T-cell (primary cell): Measurements from ENCODE around the gene PRKAR2B. TPM values are rescaled to one million over a fixed set of nuclear protein-coding genes. Genes with fewer than 3 reads are reported as not detected.
"Not testable (repeated sequence)": the region's sequence is repeated elsewhere in the genome, so short reads cannot be mapped to it uniquely, and the experiment has no call there.

Source experiments
- ATAC-seq, 4 experiments: fragments of 200-7000 bp in 3 of 4; fragments of 150-1000 bp in 1 of 4; cut with Tn5 transposase; replicated peaks in 1 of 4; 1 replicate in 3 of 4; 2 replicates in 1 of 4; pipeline ENCODE4 v1.10.0; 2021; ENCODE audit warnings: moderate library complexity in 3 of 4, mild to moderate bottlenecking in 2 of 4, moderate number of reproducible peaks in 1 of 4
- CTCF ChIA-PET, 2 donors: fragments of 300-600 bp; sonication (Branson Sonifier 250); formaldehyde crosslinking; loops; one replicate each; lab custom pipeline; 2022; ENCODE audit warnings: antibody characterized with exemption in 2 of 2; lab: Charles Lee
- POLR2A ChIA-PET, 2 donors: fragments of 300-600 bp; sonication (Branson Sonifier 250); formaldehyde crosslinking; loops; one replicate each; lab custom pipeline; 2022; ENCODE audit warnings: antibody characterized with exemption in 2 of 2; lab: Charles Lee
- DNase-seq, 35 experiments: peaks; one replicate each; pipeline versions ENCODE4 v3.0.0 to v3.0.0-alpha.2; 2013 to 2023
- H3K27ac ChIP-seq: one replicate; pipeline ENCODE4 v1.5.1; 2013; ENCODE audit warnings: low read length
- H3K27me3 ChIP-seq, 2 experiments: replicated peaks in 1 of 2; 1 replicate in 1 of 2; 2 replicates in 1 of 2; pipeline versions ENCODE4 v1.6.1 to v1.7.0; 2013; ENCODE audit warnings: low read length in 1 of 2, mixed read lengths in 1 of 2; ENCODE audit not compliant: control insufficient read depth in 2 of 2, insufficient read depth in 2 of 2; ENCODE audit errors: extremely low read depth in 1 of 2
- H3K36me3 ChIP-seq, 2 donors: 1 replicate in 1 of 2; 2 replicates in 1 of 2; pipeline versions ENCODE4 v1.6.1 to v1.7.0; 2013; ENCODE audit warnings: low read length in 1 of 2; ENCODE audit not compliant: control insufficient read depth in 2 of 2, insufficient read depth in 1 of 2; ENCODE audit errors: extremely low read depth in 1 of 2
- H3K4me1 ChIP-seq, 2 experiments: 1 replicate in 1 of 2; 2 replicates in 1 of 2; pipeline versions ENCODE4 v1.6.1 to v1.7.0; 2013; ENCODE audit warnings: low read length in 2 of 2, mixed read lengths in 1 of 2; ENCODE audit not compliant: insufficient read depth in 2 of 2, control insufficient read depth in 1 of 2; ENCODE audit errors: extremely low read depth in 1 of 2
- H3K4me3 ChIP-seq, 2 donors: 1 replicate in 1 of 2; 2 replicates in 1 of 2; pipeline versions ENCODE4 v1.5.1 to v1.7.0; 2013; ENCODE audit warnings: mild to moderate bottlenecking in 2 of 2, low read length in 1 of 2, moderate library complexity in 1 of 2; ENCODE audit not compliant: control insufficient read depth in 1 of 2; ENCODE audit errors: extremely low read depth in 1 of 2
- H3K9me3 ChIP-seq: 2 replicates; pipeline ENCODE4 v1.7.0; 2013
- H3K27ac Mint-ChIP-seq, 2 donors: one replicate each; pipeline ENCODE4 v1.8.0; 2020 to 2021; ENCODE audit warnings: mild to moderate bottlenecking in 2 of 2, mixed read lengths in 2 of 2
- H3K27me3 Mint-ChIP-seq, 2 donors: one replicate each; pipeline ENCODE4 v1.8.0; 2021 to 2022; ENCODE audit warnings: mixed read lengths in 2 of 2
- H3K36me3 Mint-ChIP-seq: one replicate; pipeline ENCODE4 v1.8.0; 2021; ENCODE audit warnings: mixed read lengths
- H3K4me1 Mint-ChIP-seq, 3 donors: one replicate each; pipeline ENCODE4 v1.8.0; 2020 to 2022; ENCODE audit warnings: mixed read lengths in 3 of 3, mild to moderate bottlenecking in 1 of 3
- H3K4me3 Mint-ChIP-seq, 3 donors: one replicate each; pipeline ENCODE4 v1.8.0; 2020 to 2022; ENCODE audit warnings: mild to moderate bottlenecking in 3 of 3, mixed read lengths in 3 of 3, moderate library complexity in 3 of 3
- H3K9me3 Mint-ChIP-seq, 3 donors: one replicate each; pipeline ENCODE4 v1.8.0; 2020 to 2022; ENCODE audit warnings: mixed read lengths in 3 of 3
- WGBS: methylation state at CpG from one replicate; pipeline ENCODE4 v1.1.5; 2013; ENCODE audit warnings: missing lambda C conversion rate; ENCODE audit not compliant: insufficient coverage; 5-methylcytosine and 5-hydroxymethylcytosine counted together
- total RNA-seq, 35 experiments: library from RNA in 6 of 35; stranded (reverse) in 6 of 35; fragments of 120-200 nt in 1 of 35; gene quantifications; one replicate each; pipeline versions ENCODE4 v1.2.1 to v1.2.4 and lab custom pipeline; 2013 to 2026

Gene PRKAR2B
- total RNA-seq, 5 donors from 2014 or later (not counting 1 experiment from before 2014, with no cell fraction given): 0.58 to 2.2 (median 1.0) TPM

DNA sequence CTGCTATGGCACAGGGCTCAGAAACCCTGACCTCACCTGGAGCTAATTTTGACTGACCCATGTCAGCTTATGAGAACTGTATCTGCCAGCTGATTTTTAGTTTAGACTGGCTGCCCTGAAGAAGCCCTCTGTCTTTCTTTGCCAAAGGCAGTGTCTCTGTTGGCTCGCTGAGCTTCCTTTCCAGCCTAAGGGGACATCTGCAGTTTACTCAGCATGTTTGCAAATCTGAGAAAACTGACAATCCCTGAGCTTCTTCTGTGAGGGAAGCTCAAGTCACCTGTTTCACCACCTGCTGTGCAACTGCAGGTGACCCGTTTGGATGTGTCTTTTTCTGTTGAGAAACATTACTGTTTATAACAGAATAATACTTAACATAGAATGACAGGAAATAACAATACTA, 46.0 kb downstream of the PRKAR2B start:
- Mint-ChIP-seq H3K4me1 (peaks cover 4 to 7% (median 5%) of the 10 kb centered on the region in 3 donors), H3K9me3 (peaks cover 0 to 5% (median 0%) of the 10 kb centered on the region in 3 donors), H3K27me3 (no peaks in the 10 kb centered on the region), H3K36me3 (no peaks in the 10 kb centered on the region), H3K4me3 (no peak overlapping the region), H3K27ac (no peak overlapping the region)
- DNase-seq: no peak
- peaks cover 0 to 3% of the 10 kb centered on the region in 2 experiments for H3K27me3 ChIP-seq
- H3K4me3 ChIP-seq: no peak overlapping the region
- WGBS: 25% methylated on average over 1 of the region's 2 CpGs
- no peaks in the 10 kb centered on the region for H3K36me3 ChIP-seq
- CTCF ChIA-PET: interaction anchor here in 1 of 2 donors (0.9 kb wide), 1 partner anchor 10 kb away, joined by 3 read pairs; no protein-coding TSS in a partner anchor
- ATAC-seq: no peak
- H3K9me3 ChIP-seq: no peaks in the 10 kb centered on the region
- POLR2A ChIA-PET: no interaction called here
- H3K4me1 ChIP-seq: no peaks in the 10 kb centered on the region
- no peak overlapping the region for H3K27ac ChIP-seq

DNA sequence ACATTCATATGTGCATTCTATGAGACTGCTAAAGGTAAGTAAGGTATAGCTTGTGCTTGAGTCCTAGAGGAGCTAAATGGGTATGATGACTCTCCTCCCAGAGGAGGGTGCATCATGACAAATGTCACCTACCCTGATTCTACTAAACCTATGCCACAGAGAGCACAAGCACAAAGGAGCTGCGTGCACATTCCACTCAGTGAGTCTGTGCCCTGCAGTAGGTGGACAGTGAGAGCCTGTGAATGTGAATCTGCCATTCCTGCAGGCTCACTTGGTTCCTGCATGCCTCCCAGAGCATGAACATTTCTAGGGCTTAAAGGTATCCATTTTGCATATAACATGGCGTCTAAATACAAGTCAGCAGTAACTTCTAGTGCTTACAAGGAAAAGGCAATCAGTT, 46.8 kb downstream of the PRKAR2B start:
- DNase-seq: no peak
- Histone ChIP-seq H3K4me3 (no peak overlapping the region), H3K27ac (no peak overlapping the region), H3K27me3 (peaks cover 0 to 3% of the 10 kb centered on the region in 2 experiments), H3K4me1 (no peaks in the 10 kb centered on the region), H3K36me3 (no peaks in the 10 kb centered on the region), H3K9me3 (no peaks in the 10 kb centered on the region)
- ChIA-PET POLR2A (no interaction called here), CTCF (no interaction called here)
- Mint-ChIP-seq H3K9me3 (peaks cover 0 to 5% (median 0%) of the 10 kb centered on the region in 3 donors), H3K4me1 (peaks cover 4 to 7% (median 5%) of the 10 kb centered on the region in 3 donors), H3K36me3 (no peaks in the 10 kb centered on the region), H3K4me3 (no peak overlapping the region), H3K27me3 (peaks cover 0 to 4% of the 10 kb centered on the region in 2 donors), H3K27ac (no peak overlapping the region)
- 65% methylated on average over 2 of the region's 2 CpGs for WGBS
- no peak for ATAC-seq

DNA sequence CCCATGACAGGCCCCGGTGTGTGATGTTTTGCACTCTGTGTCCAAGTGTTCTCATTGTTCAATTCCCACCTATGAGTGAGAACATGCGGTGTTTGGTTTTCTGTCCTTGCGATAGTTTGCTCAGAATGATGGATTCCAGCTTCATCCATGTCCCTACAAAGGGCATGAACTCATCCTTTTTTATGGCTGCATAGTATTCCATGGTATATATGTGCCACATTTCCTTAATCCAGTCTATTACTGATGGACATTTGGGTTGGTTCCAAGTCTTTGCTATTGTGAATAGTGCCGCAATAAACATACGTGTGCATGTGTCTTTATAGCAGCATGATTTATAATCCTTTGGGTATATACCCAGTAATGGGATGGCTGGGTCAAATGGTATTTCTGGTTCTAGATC, 49.2 kb downstream of the PRKAR2B start:
- H3K4me1 Mint-ChIP-seq, CTCF ChIA-PET, H3K27ac ChIP-seq, POLR2A ChIA-PET, H3K36me3 ChIP-seq, H3K4me3 Mint-ChIP-seq, H3K4me1 ChIP-seq, H3K9me3 ChIP-seq, H3K27ac Mint-ChIP-seq, H3K36me3 Mint-ChIP-seq, H3K9me3 Mint-ChIP-seq, ATAC-seq, H3K4me3 ChIP-seq, DNase-seq, H3K27me3 ChIP-seq: not testable (repeated sequence)
- no CpG with 5 or more reads among the region's 5 CpGs for WGBS
- peaks cover 10 to 14% of the 10 kb centered on the region in 2 donors for H3K27me3 Mint-ChIP-seq

DNA sequence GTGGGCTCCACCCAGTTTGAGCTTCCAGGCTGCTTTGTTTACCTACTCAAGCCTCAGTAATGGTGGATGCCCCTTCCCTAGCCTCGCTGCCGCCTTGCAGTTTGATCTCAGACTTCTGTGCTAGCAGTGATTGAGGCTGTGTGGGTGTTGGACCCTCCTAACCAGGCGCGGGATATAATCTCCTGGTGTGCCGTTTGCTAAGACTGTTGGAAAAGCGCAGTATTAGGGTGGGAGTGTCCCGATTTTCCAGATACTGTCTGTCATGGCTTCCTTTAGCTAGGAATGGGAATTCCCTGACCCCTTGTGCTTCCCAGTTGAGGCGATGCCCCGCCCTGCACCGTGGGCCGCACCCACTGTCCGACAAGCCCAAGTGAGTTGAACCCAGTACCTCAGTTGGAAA, 54.6 kb downstream of the PRKAR2B start:
- CTCF ChIA-PET, DNase-seq, ATAC-seq, H3K4me1 ChIP-seq, H3K4me3 ChIP-seq, H3K4me3 Mint-ChIP-seq, H3K9me3 ChIP-seq, H3K36me3 ChIP-seq, H3K27me3 ChIP-seq, H3K27ac ChIP-seq, POLR2A ChIA-PET, H3K4me1 Mint-ChIP-seq, H3K27ac Mint-ChIP-seq, H3K36me3 Mint-ChIP-seq: not testable (repeated sequence)
- peaks cover 10 to 27% of the 10 kb centered on the region in 2 donors for H3K27me3 Mint-ChIP-seq
- 100% methylated on average over 7 of the region's 12 CpGs for WGBS
- H3K9me3 Mint-ChIP-seq: peaks cover 0 to 11% (median 5%) of the 10 kb centered on the region in 3 donors

DNA sequence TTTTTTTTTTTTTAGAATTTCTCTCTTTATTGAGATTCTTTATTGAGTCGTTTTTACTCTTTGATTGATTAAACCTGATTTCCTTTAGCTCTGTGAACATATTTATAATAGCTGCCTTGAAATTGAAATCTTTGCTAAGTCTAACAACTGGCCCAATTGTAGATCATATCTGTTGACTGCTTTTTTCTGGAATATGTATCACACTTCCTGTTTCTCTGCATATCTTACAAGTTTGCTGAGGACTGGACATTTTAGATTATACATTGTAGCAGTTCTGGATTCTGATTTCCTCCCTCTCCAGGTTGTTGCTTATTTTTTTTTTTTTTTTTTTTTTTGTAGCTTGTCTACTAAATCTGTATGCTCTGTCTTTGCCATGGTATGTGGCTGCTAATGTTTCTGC, 56.3 kb downstream of the PRKAR2B start:
- Mint-ChIP-seq H3K36me3 (no peaks in the 10 kb centered on the region), H3K27me3 (peaks cover 10 to 27% of the 10 kb centered on the region in 2 donors), H3K27ac (no peak overlapping the region), H3K4me3 (no peak overlapping the region), H3K9me3 (peaks cover 0 to 6% (median 5%) of the 10 kb centered on the region in 3 donors), H3K4me1 (peaks cover 3 to 6% (median 4%) of the 10 kb centered on the region in 3 donors)
- Histone ChIP-seq H3K9me3 (no peaks in the 10 kb centered on the region), H3K4me3 (no peak overlapping the region), H3K36me3 (no peaks in the 10 kb centered on the region), H3K4me1 (peaks cover 2% of the 10 kb centered on the region in 2 experiments), H3K27ac (no peak overlapping the region), H3K27me3 (peaks cover 0 to 3% of the 10 kb centered on the region in 2 experiments)
- CTCF ChIA-PET: interaction anchor here (0.6 to 0.7 kb wide), 4 partner anchors 103 to 307 kb away, joined by 4 to 7 read pairs (median 5); no protein-coding TSS in a partner anchor
- whole genome bisulfite sequencing: no CpG with 5 or more reads among the region's 1 CpG
- ATAC-seq: no peak
- no peak for DNase-seq
- POLR2A ChIA-PET: interaction anchor here (0.6 to 0.7 kb wide), 4 partner anchors 11 to 100 kb away, joined by 3 to 12 read pairs (median 4); no protein-coding TSS in a partner anchor

DNA sequence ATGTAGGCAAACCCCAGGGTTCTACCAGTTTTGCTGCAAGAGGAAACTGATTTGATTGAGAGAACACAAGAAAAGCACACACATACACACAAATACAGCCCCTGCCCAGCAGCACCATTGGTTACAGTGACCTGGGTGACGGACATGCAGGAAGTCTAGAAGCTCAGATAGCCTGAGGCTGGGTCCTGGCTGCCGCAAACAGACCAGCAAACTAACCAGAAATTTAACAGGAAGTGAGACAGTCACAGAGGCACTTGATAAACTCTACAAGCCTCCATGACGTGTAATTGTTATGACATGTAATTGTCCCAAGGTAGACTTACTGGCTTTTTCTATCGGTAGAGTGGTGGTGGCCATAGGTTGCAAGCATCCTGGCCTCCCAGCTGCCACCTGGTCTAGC, 58.9 kb downstream of the PRKAR2B start:
- peaks cover 3 to 6% (median 4%) of the 10 kb centered on the region in 3 donors for H3K4me1 Mint-ChIP-seq
- H3K4me3 Mint-ChIP-seq: peak overlapping the region in 1 of 3 donors; percentile 24
- peaks cover 0 to 18% of the 10 kb centered on the region in 2 donors for H3K27me3 Mint-ChIP-seq
- Histone ChIP-seq H3K27ac (no peak overlapping the region), H3K4me1 (peaks cover 2% of the 10 kb centered on the region in 2 experiments), H3K36me3 (no peaks in the 10 kb centered on the region), H3K4me3 (no peak overlapping the region), H3K9me3 (no peaks in the 10 kb centered on the region), H3K27me3 (peaks cover 0 to 6% of the 10 kb centered on the region in 2 experiments)
- H3K9me3 Mint-ChIP-seq: peaks cover 0 to 6% (median 0%) of the 10 kb centered on the region in 3 donors
- H3K27ac Mint-ChIP-seq: peak overlapping the region in 1 of 2 donors; percentile 69
- 11% methylated on average over 1 of the region's 4 CpGs for WGBS
- H3K36me3 Mint-ChIP-seq: no peaks in the 10 kb centered on the region
- peak in 3 of 4 experiments; percentile 23 to 45 (median 40) for ATAC-seq
- ChIA-PET POLR2A (no interaction called here), CTCF (no interaction called here)
- peak in 4 of 35 experiments; percentile 2 to 24 (median 10) for DNase-seq
